Measurements from ENCODE around the gene LGALS8. TPM values are rescaled to one million over a fixed set of nuclear protein-coding genes. Genes with fewer than 3 reads are reported as not detected.

Gene LGALS8
- polyA plus RNA-seq, 1 experiment, result 50.6 TPM

- CTCF ChIA-PET, result interaction anchor here (0.9 kb wide), 1 partner anchor 20 kb away, joined by 4 read pairs; no protein-coding TSS in a partner anchor
- no peak overlapping the region for H3K4me3 ChIP-seq (ENCODE audit: low read depth, low read length)
- DNase-seq (ENCODE audit: low read depth), result no peak
- no peaks in the 10 kb centered on the region for H3K27me3 ChIP-seq (ENCODE audit: control insufficient read depth, insufficient read depth, low read length)
- peaks cover 24% of the 10 kb centered on the region for H3K36me3 ChIP-seq (ENCODE audit: control insufficient read depth, insufficient read depth, low read length)
- POLR2A ChIA-PET, result no interaction called here
- no peak for TF ChIP-seq CTCF (IDR thresholded peaks at IDR 0.05; ENCODE audit: insufficient read depth, low read depth, low read length)
Measured at GRCh38 chr1:236558081-236558480, 34.3 kb downstream of the LGALS8 start.

GRCh38 chr1:236558846-236559245 is 35.1 kb downstream of the LGALS8 start:
- no peak for TF ChIP-seq CTCF (IDR thresholded peaks at IDR 0.05; ENCODE audit: insufficient read depth, low read depth, low read length)
- Histone ChIP-seq H3K27me3 (ENCODE audit: control insufficient read depth, insufficient read depth, low read length) (no peaks in the 10 kb centered on the region), H3K4me3 (ENCODE audit: low read depth, low read length) (no peak overlapping the region), H3K36me3 (ENCODE audit: control insufficient read depth, insufficient read depth, low read length) (peaks cover 22% of the 10 kb centered on the region)
- no peak for DNase-seq (ENCODE audit: low read depth)
- POLR2A ChIA-PET, result no interaction called here
- CTCF ChIA-PET, result interaction anchor here (0.9 to 1.0 kb wide), 2 partner anchors 20 to 21 kb away, joined by 3 to 4 read pairs; no protein-coding TSS in a partner anchor

- ChIA-PET CTCF (interaction anchor here (0.6 to 1.0 kb wide), 3 partner anchors 18 to 1428 kb away, joined by 3 to 4 read pairs (median 4); no protein-coding TSS in a partner anchor), POLR2A (no interaction called here)
- DNase-seq (ENCODE audit: low read depth), result no peak
- no peaks in the 10 kb centered on the region for H3K27me3 ChIP-seq (ENCODE audit: control insufficient read depth, insufficient read depth, low read length)
- peaks cover 22% of the 10 kb centered on the region for H3K36me3 ChIP-seq (ENCODE audit: control insufficient read depth, insufficient read depth, low read length)
- TF ChIP-seq CTCF (IDR thresholded peaks at IDR 0.05; ENCODE audit: insufficient read depth, low read depth, low read length), result no peak
- no peak overlapping the region for H3K4me3 ChIP-seq (ENCODE audit: low read depth, low read length)
Measured at GRCh38 chr1:236560213-236560771, 36.5 kb downstream of the LGALS8 start.

GRCh38 chr1:236561976-236562375 is 38.2 kb downstream of the LGALS8 start:
- Histone ChIP-seq H3K4me3 (ENCODE audit: low read depth, low read length) (no peak overlapping the region), H3K27me3 (ENCODE audit: control insufficient read depth, insufficient read depth, low read length) (no peaks in the 10 kb centered on the region), H3K36me3 (ENCODE audit: control insufficient read depth, insufficient read depth, low read length) (peaks cover 15% of the 10 kb centered on the region)
- ChIA-PET CTCF (no interaction called here), POLR2A (no interaction called here)
- no peak for TF ChIP-seq CTCF (IDR thresholded peaks at IDR 0.05; ENCODE audit: insufficient read depth, low read depth, low read length)
- DNase-seq (ENCODE audit: low read depth), result no peak

GRCh38 chr1:236565530-236565929 is 41.7 kb downstream of the LGALS8 start:
- Histone ChIP-seq H3K4me3 (ENCODE audit: low read depth, low read length) (no peak overlapping the region), H3K36me3 (ENCODE audit: control insufficient read depth, insufficient read depth, low read length) (peaks cover 4% of the 10 kb centered on the region), H3K27me3 (ENCODE audit: control insufficient read depth, insufficient read depth, low read length) (no peaks in the 10 kb centered on the region)
- TF ChIP-seq CTCF (IDR thresholded peaks at IDR 0.05; ENCODE audit: insufficient read depth, low read depth, low read length), result no peak
- DNase-seq (ENCODE audit: low read depth), result no peak
- ChIA-PET CTCF (interaction anchor here (1.1 kb wide), 1 partner anchor 18 kb away, joined by 3 read pairs; no protein-coding TSS in a partner anchor), POLR2A (no interaction called here)

Measured in BJ (cell line).